GM21447 (cell line): ENCODE results near the gene NPAS3.

Experiments
- ATAC-seq: cut with Tn5 transposase; IDR thresholded peaks from one replicate; pipeline ENCODE4 v1.9.1; 2021; ENCODE audit not compliant: unreplicated experiment

Gene NPAS3

GRCh38 chr14:33733721-33734120 is 795.0 kb downstream of the NPAS3 start:
- ATAC-seq: no peak

- ATAC-seq: no peak
Observed at GRCh38 chr14:33734387-33734786, 795.7 kb downstream of the NPAS3 start.

- no peak for ATAC-seq
Observed at GRCh38 chr14:33736299-33736825, 797.7 kb downstream of the NPAS3 start.

GRCh38 chr14:33736979-33737378 is 798.3 kb downstream of the NPAS3 start:
- no peak for ATAC-seq

- ATAC-seq: no peak
Observed at GRCh38 chr14:33737446-33737845, 798.8 kb downstream of the NPAS3 start.

- ATAC-seq: no peak
Observed at GRCh38 chr14:33738029-33738428, 799.4 kb downstream of the NPAS3 start.

- ATAC-seq: no peak
Observed at GRCh38 chr14:33738491-33738890, 799.8 kb downstream of the NPAS3 start.

GRCh38 chr14:33740531-33740930 is 801.9 kb downstream of the NPAS3 start:
- ATAC-seq: no peak

- ATAC-seq: no peak
Observed at GRCh38 chr14:33742166-33742565, 803.5 kb downstream of the NPAS3 start.

- no peak for ATAC-seq
Observed at GRCh38 chr14:33745163-33745562, 806.5 kb downstream of the NPAS3 start.

GRCh38 chr14:33747749-33748148 is 809.1 kb downstream of the NPAS3 start:
- ATAC-seq: no peak

GRCh38 chr14:33754261-33754660 is 815.6 kb downstream of the NPAS3 start:
- no peak for ATAC-seq

GRCh38 chr14:33755358-33755757 is 816.7 kb downstream of the NPAS3 start:
- ATAC-seq: no peak

GRCh38 chr14:33756833-33757232 is 818.2 kb downstream of the NPAS3 start:
- ATAC-seq: no peak

GRCh38 chr14:33758547-33758946 is 819.9 kb downstream of the NPAS3 start:
- no peak for ATAC-seq

- no peak for ATAC-seq
Observed at GRCh38 chr14:33762161-33762851, 823.6 kb downstream of the NPAS3 start.

- no peak for ATAC-seq
Observed at GRCh38 chr14:33764876-33765650, 826.4 kb downstream of the NPAS3 start.

- ATAC-seq: no peak
Observed at GRCh38 chr14:33767586-33768457, 829.1 kb downstream of the NPAS3 start.

- no peak for ATAC-seq
Observed at GRCh38 chr14:33768458-33768830, 829.8 kb downstream of the NPAS3 start.

GRCh38 chr14:33773205-33774030 is 834.7 kb downstream of the NPAS3 start:
- no peak for ATAC-seq
